ENCODE measurements around the gene SSUH2. TPM values are rescaled to one million over a fixed set of nuclear protein-coding genes. Genes with fewer than 3 reads are reported as not detected.

Gene SSUH2
- total and polyA plus RNA-seq, 2 of the 13 experiments (the other 11 are each of a cell fraction or from before 2014, with no cell fraction given) = 38.1 to 136 TPM

- TF ChIP-seq EZH2 (conservative IDR thresholded peaks at IDR 0.05; ENCODE audit: low read depth, low read length) (no peak), ZNF484 (CRISPR knock-in tag; IDR thresholded peaks at IDR 0.05; ENCODE audit: borderline replicate concordance, low read depth) (no peak), SMARCC2 (IDR thresholded peaks at IDR 0.05) (no peak), THAP7 (CRISPR knock-in tag; IDR thresholded peaks at IDR 0.05) (peak; percentile 67; the same call in 1 of the 2 replicates), JARID2 (CRISPR knock-in tag; IDR thresholded peaks at IDR 0.05; ENCODE audit: insufficient replicate concordance) (peak; percentile 47), ZFP41 (CRISPR knock-in tag; IDR thresholded peaks at IDR 0.05; ENCODE audit: borderline replicate concordance) (no peak), ZNF10 (CRISPR knock-in tag; IDR thresholded peaks at IDR 0.05; ENCODE audit: borderline replicate concordance, low read depth) (no peak), PHF8 (CRISPR knock-in tag; IDR thresholded peaks at IDR 0.05) (peak; percentile 63), ATAD3A (CRISPR knock-in tag; IDR thresholded peaks at IDR 0.05) (no peak), MIXL1 (CRISPR knock-in tag; IDR thresholded peaks at IDR 0.05) (peak; percentile 85; the same call in 1 of the 2 replicates), NR2F1 (CRISPR knock-in tag; IDR thresholded peaks at IDR 0.05) (peak; percentile 6 to 50; a peak in 2 of 4 replicates), MXI1 (IDR thresholded peaks at IDR 0.05; ENCODE audit: borderline replicate concordance, low read depth, low read length) (peak; percentile 71; the same call in 1 of the 3 replicates), TRAFD1 (CRISPR knock-in tag; IDR thresholded peaks at IDR 0.05; ENCODE audit: borderline replicate concordance) (no peak), MTA1 (CRISPR knock-in tag; IDR thresholded peaks at IDR 0.05; ENCODE audit: borderline replicate concordance) (peak; percentile 82; the same call in 1 of the 2 replicates), BCL6 (CRISPR knock-in tag; IDR thresholded peaks at IDR 0.05) (peak; percentile 82), KLF6 (CRISPR knock-in tag; IDR thresholded peaks at IDR 0.05) (no peak), NR1H2 (CRISPR knock-in tag; IDR thresholded peaks at IDR 0.05; ENCODE audit: borderline replicate concordance, low read depth) (no peak), ZZZ3 (CRISPR knock-in tag; IDR thresholded peaks at IDR 0.05; ENCODE audit: borderline replicate concordance) (peak; percentile 75; the same call in 1 of the 2 replicates), ZNF263 (CRISPR knock-in tag; IDR thresholded peaks at IDR 0.05) (peak; percentile 93), MYC (CRISPR knock-in tag; IDR thresholded peaks at IDR 0.05; ENCODE audit: borderline replicate concordance) (peak; percentile 88), RNF2 (conservative IDR thresholded peaks at IDR 0.05; ENCODE audit: low read depth) (peak; percentile 76; the same call in 1 of the 2 replicates)
- TF ChIP-seq, protein P1, sequence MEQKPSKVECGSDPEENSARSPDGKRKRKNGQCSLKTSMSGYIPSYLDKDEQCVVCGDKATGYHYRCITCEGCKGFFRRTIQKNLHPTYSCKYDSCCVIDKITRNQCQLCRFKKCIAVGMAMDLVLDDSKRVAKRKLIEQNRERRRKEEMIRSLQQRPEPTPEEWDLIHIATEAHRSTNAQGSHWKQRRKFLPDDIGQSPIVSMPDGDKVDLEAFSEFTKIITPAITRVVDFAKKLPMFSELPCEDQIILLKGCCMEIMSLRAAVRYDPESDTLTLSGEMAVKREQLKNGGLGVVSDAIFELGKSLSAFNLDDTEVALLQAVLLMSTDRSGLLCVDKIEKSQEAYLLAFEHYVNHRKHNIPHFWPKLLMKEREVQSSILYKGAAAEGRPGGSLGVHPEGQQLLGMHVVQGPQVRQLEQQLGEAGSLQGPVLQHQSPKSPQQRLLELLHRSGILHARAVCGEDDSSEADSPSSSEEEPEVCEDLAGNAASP (CRISPR knock-in tag; IDR thresholded peaks at IDR 0.05; ENCODE audit: borderline replicate concordance) = peak; percentile 71; the same call in 1 of the 2 replicates
- TF ChIP-seq, protein P2, sequence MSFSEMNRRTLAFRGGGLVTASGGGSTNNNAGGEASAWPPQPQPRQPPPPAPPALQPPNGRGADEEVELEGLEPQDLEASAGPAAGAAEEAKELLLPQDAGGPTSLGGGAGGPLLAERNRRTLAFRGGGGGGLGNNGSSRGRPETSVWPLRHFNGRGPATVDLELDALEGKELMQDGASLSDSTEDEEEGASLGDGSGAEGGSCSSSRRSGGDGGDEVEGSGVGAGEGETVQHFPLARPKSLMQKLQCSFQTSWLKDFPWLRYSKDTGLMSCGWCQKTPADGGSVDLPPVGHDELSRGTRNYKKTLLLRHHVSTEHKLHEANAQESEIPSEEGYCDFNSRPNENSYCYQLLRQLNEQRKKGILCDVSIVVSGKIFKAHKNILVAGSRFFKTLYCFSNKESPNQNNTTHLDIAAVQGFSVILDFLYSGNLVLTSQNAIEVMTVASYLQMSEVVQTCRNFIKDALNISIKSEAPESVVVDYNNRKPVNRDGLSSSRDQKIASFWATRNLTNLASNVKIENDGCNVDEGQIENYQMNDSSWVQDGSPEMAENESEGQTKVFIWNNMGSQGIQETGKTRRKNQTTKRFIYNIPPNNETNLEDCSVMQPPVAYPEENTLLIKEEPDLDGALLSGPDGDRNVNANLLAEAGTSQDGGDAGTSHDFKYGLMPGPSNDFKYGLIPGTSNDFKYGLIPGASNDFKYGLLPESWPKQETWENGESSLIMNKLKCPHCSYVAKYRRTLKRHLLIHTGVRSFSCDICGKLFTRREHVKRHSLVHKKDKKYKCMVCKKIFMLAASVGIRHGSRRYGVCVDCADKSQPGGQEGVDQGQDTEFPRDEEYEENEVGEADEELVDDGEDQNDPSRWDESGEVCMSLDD (CRISPR knock-in tag; IDR thresholded peaks at IDR 0.05; ENCODE audit: borderline replicate concordance) = no peak
Observed at GRCh38 chr3:8651418-8652323, 7.1 kb upstream of the SSUH2 start (continued).

Measured in HepG2 (cell line).